ENCODE data around the gene N4BP2L2. TPM values are rescaled to one million over a fixed set of nuclear protein-coding genes. Genes with fewer than 3 reads are reported as not detected.

Gene N4BP2L2
- total RNA-seq, 1 donor from 2014 or later: 131 TPM

DNA sequence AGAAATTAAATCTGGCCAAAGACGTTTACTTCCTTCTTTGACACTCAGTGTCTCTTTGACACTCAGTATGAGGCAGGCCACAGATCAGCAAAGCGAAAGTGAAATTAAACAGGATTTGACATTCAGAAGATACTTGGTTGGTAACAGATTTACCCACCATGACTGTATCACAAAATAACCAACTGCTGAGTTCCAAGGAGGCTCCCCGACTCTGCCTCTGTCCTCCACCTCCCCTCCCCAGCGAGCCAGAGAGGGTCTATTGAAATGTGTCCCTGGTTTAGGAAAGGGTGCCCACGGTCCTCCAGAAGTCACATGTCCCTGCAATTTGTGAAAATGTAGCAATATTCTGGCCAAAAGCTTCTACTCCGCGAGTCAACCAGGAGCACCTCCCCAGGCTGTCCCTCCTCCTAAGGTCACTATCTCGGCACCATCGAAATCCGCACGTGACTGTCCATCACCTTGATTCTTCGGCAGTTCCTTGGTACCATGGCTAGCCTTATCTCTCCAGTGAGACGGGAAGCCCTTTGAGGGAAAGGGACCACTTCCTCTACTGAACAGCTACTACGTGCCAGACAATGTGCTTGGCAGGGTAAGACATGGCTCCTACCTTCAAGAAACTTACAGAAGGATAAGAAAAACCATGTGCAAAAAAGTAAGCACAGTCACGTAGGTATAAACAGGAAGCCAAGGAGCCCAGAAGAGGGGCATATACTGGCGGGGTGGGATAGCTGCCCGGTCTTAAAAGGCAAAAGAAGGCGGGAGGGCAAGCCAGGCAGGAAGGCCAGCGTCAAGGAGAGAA, 112.2 kb downstream of the N4BP2L2 start:
- no peaks in the 10 kb centered on the region for H3K9me3 ChIP-seq (replicated peaks)
- peaks cover 57% of the 10 kb centered on the region for H3K4me1 ChIP-seq
- peak overlapping the region; percentile 92 for H3K27ac ChIP-seq (replicated peaks)
- peaks cover 11% of the 10 kb centered on the region for H3K36me3 ChIP-seq
- H3K4me3 ChIP-seq: peak overlapping the region; percentile 83
- no peak for DNase-seq
- intact Hi-C loops (cut with micrococcal nuclease): loop anchor here (10.0 kb wide), 1 partner anchor 108 kb away; the partner anchor contains the start of gene N4BP2L2
- TF ChIP-seq, protein P1, sequence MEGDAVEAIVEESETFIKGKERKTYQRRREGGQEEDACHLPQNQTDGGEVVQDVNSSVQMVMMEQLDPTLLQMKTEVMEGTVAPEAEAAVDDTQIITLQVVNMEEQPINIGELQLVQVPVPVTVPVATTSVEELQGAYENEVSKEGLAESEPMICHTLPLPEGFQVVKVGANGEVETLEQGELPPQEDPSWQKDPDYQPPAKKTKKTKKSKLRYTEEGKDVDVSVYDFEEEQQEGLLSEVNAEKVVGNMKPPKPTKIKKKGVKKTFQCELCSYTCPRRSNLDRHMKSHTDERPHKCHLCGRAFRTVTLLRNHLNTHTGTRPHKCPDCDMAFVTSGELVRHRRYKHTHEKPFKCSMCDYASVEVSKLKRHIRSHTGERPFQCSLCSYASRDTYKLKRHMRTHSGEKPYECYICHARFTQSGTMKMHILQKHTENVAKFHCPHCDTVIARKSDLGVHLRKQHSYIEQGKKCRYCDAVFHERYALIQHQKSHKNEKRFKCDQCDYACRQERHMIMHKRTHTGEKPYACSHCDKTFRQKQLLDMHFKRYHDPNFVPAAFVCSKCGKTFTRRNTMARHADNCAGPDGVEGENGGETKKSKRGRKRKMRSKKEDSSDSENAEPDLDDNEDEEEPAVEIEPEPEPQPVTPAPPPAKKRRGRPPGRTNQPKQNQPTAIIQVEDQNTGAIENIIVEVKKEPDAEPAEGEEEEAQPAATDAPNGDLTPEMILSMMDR (IDR thresholded peaks at IDR 0.05; ENCODE audit: borderline replicate concordance): no peak
- no peaks in the 10 kb centered on the region for H3K27me3 ChIP-seq (ENCODE audit: low read depth)

DNA sequence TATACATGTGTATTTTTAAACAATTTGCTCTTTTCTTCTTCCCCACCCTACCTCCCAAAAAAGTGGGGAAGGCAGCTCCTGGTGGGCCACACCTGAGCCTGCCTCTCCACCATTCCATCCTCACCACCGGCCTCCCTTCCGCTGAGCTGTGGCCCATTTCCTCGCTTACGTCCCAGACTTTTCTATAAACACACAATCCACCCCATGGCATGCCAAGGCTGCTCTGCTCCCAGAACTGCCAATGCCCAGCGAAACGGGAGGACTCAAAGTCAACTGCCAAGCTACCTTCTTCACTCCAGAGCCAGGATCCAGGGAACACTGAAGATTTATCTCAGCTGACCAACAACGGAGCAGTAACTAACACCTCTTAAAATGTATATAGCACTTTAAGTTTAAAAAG, 113.4 kb downstream of the N4BP2L2 start:
- TF ChIP-seq, protein P1 (IDR thresholded peaks at IDR 0.05; ENCODE audit: borderline replicate concordance): no peak
- Histone ChIP-seq H3K9me3 (replicated peaks) (no peaks in the 10 kb centered on the region), H3K27ac (replicated peaks) (peak overlapping the region; percentile 92), H3K27me3 (ENCODE audit: low read depth) (no peaks in the 10 kb centered on the region), H3K4me3 (no peak overlapping the region), H3K4me1 (peaks cover 57% of the 10 kb centered on the region), H3K36me3 (peaks cover 13% of the 10 kb centered on the region)
- no peak for DNase-seq
- intact Hi-C loops (cut with micrococcal nuclease): loop anchor here (10.0 kb wide), 1 partner anchor 110 kb away; the partner anchor contains the start of gene N4BP2L2

DNA sequence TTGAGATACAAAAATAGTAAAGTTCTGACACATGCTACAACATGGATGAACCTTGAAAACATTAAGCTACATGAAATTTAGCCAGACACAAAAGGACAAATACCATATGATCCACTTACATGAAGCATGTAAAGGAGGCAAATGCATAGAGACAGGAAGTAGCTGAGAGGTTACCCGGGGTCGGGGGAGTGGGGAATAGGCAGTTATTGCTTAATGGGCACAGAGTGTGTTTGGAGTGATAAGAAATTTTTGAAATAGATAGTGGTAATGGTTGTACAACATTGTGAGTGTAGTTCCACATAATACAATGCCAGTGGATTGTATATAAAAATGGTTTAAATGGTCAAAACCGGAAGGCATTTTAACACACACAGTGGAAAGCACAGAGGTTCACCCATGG, 115.0 kb downstream of the N4BP2L2 start:
- H3K36me3 ChIP-seq: peaks cover 16% of the 10 kb centered on the region
- no peaks in the 10 kb centered on the region for H3K27me3 ChIP-seq (ENCODE audit: low read depth)
- TF ChIP-seq, protein P1 (IDR thresholded peaks at IDR 0.05; ENCODE audit: borderline replicate concordance): no peak
- H3K4me3 ChIP-seq: no peak overlapping the region
- no peak overlapping the region for H3K27ac ChIP-seq (replicated peaks)
- intact Hi-C loops (cut with micrococcal nuclease): loop anchor here (10.0 kb wide), 1 partner anchor 111 kb away; the partner anchor contains the start of gene N4BP2L2
- peaks cover 47% of the 10 kb centered on the region for H3K4me1 ChIP-seq
- no peak for DNase-seq
- H3K9me3 ChIP-seq (replicated peaks): peaks cover 8% of the 10 kb centered on the region

DNA sequence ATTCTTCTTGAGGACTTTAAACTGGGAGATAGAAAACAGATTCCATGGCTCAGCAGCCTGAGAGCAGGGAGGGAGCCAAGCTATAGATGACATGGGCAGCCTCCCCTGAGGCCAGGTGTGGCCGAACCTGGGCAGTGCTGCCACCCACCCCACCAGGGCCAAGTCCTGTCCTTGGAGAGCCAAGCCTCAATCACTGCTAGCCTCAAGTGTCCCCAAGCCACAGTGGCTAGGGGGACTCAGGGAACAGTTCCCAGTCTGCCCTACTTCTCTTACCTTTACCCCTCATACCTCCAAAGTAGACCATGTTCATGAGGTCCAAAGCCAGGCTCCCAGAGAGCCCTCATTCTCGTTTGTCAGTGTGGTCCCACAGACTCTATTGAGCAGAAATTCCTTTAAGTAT, 118.7 kb downstream of the N4BP2L2 start:
- DNase-seq: no peak
- H3K4me3 ChIP-seq: no peak overlapping the region
- peaks cover 16% of the 10 kb centered on the region for H3K36me3 ChIP-seq
- peaks cover 11% of the 10 kb centered on the region for H3K4me1 ChIP-seq
- H3K27ac ChIP-seq (replicated peaks): no peak overlapping the region
- peaks cover 8% of the 10 kb centered on the region for H3K9me3 ChIP-seq (replicated peaks)
- no peaks in the 10 kb centered on the region for H3K27me3 ChIP-seq (ENCODE audit: low read depth)
- intact Hi-C loops (cut with micrococcal nuclease): loop anchor here (10.0 kb wide), 1 partner anchor 115 kb away; the partner anchor contains the start of gene N4BP2L2
- TF ChIP-seq, protein P1 (IDR thresholded peaks at IDR 0.05; ENCODE audit: borderline replicate concordance): no peak

DNA sequence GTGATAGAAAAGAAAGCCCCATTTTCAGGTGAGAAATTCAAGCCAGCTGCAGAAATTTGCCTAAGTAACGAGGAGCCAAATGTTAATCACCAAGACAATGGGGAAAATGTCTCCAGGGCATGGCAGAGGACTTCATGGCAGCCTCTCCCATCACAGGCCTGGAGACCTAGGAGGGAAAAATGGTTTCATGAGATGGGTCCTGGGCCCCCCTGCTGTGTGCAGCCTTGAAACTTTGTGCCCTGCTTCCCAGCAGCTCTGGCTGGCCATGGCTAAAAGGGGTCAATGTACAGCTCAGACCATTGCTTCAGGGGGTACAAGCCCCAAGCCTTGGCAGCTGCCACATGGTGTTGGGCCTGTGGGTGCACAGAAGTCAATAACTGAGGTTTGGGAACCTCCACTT, 120.6 kb downstream of the N4BP2L2 start:
- no peak overlapping the region for H3K4me3 ChIP-seq
- no peak for DNase-seq
- no peaks in the 10 kb centered on the region for H3K27me3 ChIP-seq (ENCODE audit: low read depth)
- TF ChIP-seq, protein P1 (IDR thresholded peaks at IDR 0.05; ENCODE audit: borderline replicate concordance): no peak
- H3K4me1 ChIP-seq: peaks cover 3% of the 10 kb centered on the region
- peaks cover 8% of the 10 kb centered on the region for H3K9me3 ChIP-seq (replicated peaks)
- H3K27ac ChIP-seq (replicated peaks): no peak overlapping the region
- peaks cover 8% of the 10 kb centered on the region for H3K36me3 ChIP-seq
- intact Hi-C loops (cut with micrococcal nuclease): no loop called here
